H9 (cell line): ENCODE results near the gene ACP1. TPM values are rescaled to one million over a fixed set of nuclear protein-coding genes. Genes with fewer than 3 reads are reported as not detected.

Experiments
- DNase-seq: peaks from one replicate; pipeline ENCODE4 v3.0.0-alpha.2; 2017
- H2AFZ ChIP-seq: one replicate; pipeline ENCODE4 v1.6.1; 2013; ENCODE audit warnings: mild to moderate bottlenecking, low read length, control low read depth, moderate library complexity
- H2AK5ac ChIP-seq: 2 replicates; pipeline ENCODE4 v1.6.1; 2013; ENCODE audit warnings: low read length, control low read depth, mixed read lengths; ENCODE audit not compliant: insufficient read length
- H2BK120ac ChIP-seq: one replicate; pipeline ENCODE4 v1.6.1; 2013; ENCODE audit warnings: low read depth, mild to moderate bottlenecking, low read length, control low read depth, inconsistent platforms; ENCODE audit not compliant: poor library complexity, severe bottlenecking
- H2BK12ac ChIP-seq: 2 replicates; pipeline ENCODE4 v1.6.1; 2013; ENCODE audit warnings: low read length, control low read depth, mixed read lengths, low read depth; ENCODE audit not compliant: insufficient read length
- H2BK15ac ChIP-seq: 2 replicates; pipeline ENCODE4 v1.6.1; 2013; ENCODE audit warnings: low read depth, low read length, control low read depth
- H2BK20ac ChIP-seq: one replicate; pipeline ENCODE4 v1.6.1; 2013; ENCODE audit warnings: low read depth, mild to moderate bottlenecking, low read length, control low read depth, inconsistent platforms; ENCODE audit not compliant: poor library complexity, severe bottlenecking
- H2BK5ac ChIP-seq: 2 replicates; pipeline ENCODE4 v1.6.1; 2013; ENCODE audit warnings: low read length, control low read depth, mixed read lengths; ENCODE audit not compliant: insufficient read length
- H3K14ac ChIP-seq: 2 replicates; pipeline ENCODE4 v1.6.1; 2013; ENCODE audit warnings: low read length, control low read depth; ENCODE audit not compliant: insufficient read depth
- H3K18ac ChIP-seq: 2 replicates; pipeline ENCODE4 v1.6.1; 2013; ENCODE audit warnings: low read depth, mild to moderate bottlenecking, mixed read lengths, low read length, control low read depth; ENCODE audit not compliant: insufficient read length
- H3K23ac ChIP-seq: 2 replicates; pipeline ENCODE4 v1.6.1; 2013; ENCODE audit warnings: low read length, control low read depth, mixed read lengths, low read depth; ENCODE audit not compliant: insufficient read length
- H3K23me2 ChIP-seq: 2 replicates; pipeline ENCODE4 v1.6.1; 2013; ENCODE audit warnings: low read depth, mild to moderate bottlenecking, mixed read lengths, low read length, control low read depth; ENCODE audit not compliant: insufficient read length, poor library complexity, severe bottlenecking
- H3K27ac ChIP-seq: 2 replicates; pipeline ENCODE4 v1.5.1; 2013; ENCODE audit warnings: low read length, control low read depth, mixed read lengths, low read depth; ENCODE audit not compliant: insufficient read length
- H3K27me3 ChIP-seq: 2 replicates; pipeline ENCODE4 v1.6.1; 2013; ENCODE audit warnings: low read length, control low read depth, inconsistent platforms; ENCODE audit not compliant: insufficient read depth
- H3K4ac ChIP-seq: 2 replicates; pipeline ENCODE4 v1.6.1; 2013; ENCODE audit warnings: low read depth, mild to moderate bottlenecking, control low read depth, inconsistent platforms, low read length, moderate library complexity
- H3K4me1 ChIP-seq: 2 replicates; pipeline ENCODE4 v1.6.1; 2013; ENCODE audit warnings: low read length, control low read depth, inconsistent platforms; ENCODE audit not compliant: insufficient read depth
- H3K4me2 ChIP-seq: 2 replicates; pipeline ENCODE4 v1.6.1; 2013; ENCODE audit warnings: low read length, control low read depth, mixed read lengths; ENCODE audit not compliant: insufficient read length, insufficient read depth
- H3K56ac ChIP-seq: 2 replicates; pipeline ENCODE4 v1.6.1; 2013; ENCODE audit warnings: low read depth, mild to moderate bottlenecking, mixed read lengths, low read length, control low read depth; ENCODE audit not compliant: insufficient read length
- H3K79me1 ChIP-seq: 2 replicates; pipeline ENCODE4 v1.6.1; 2013; ENCODE audit warnings: low read depth, mild to moderate bottlenecking, moderate library complexity, low read length, control low read depth, inconsistent platforms; ENCODE audit not compliant: insufficient read depth, poor library complexity, severe bottlenecking
- H3K79me2 ChIP-seq: 2 replicates; pipeline ENCODE4 v1.6.1; 2013; ENCODE audit warnings: low read length, control low read depth, inconsistent platforms; ENCODE audit not compliant: insufficient read depth
- H3K9ac ChIP-seq: 2 replicates; pipeline ENCODE4 v1.6.1; 2013; ENCODE audit warnings: low read length, control low read depth, mixed read lengths; ENCODE audit not compliant: insufficient read length; ENCODE audit errors: extremely low read depth
- H3K9me3 ChIP-seq: one replicate; pipeline ENCODE4 v1.6.1; 2013; ENCODE audit warnings: low read depth, low read length, inconsistent platforms; ENCODE audit not compliant: control insufficient read depth
- H3T11ph ChIP-seq: one replicate; pipeline ENCODE4 v1.6.1; 2013; ENCODE audit warnings: mild to moderate bottlenecking, low read length, control low read depth, inconsistent platforms
- H4K20me1 ChIP-seq: one replicate; pipeline ENCODE4 v1.6.1; 2013; ENCODE audit not compliant: control insufficient read depth, insufficient read length, insufficient read depth
- H4K5ac ChIP-seq: 2 replicates; pipeline ENCODE4 v1.6.1; 2013; ENCODE audit warnings: low read depth, mild to moderate bottlenecking, mixed read lengths, low read length, control low read depth; ENCODE audit not compliant: insufficient read length
- H4K8ac ChIP-seq: replicated peaks from 2 replicates; pipeline ENCODE4 v1.6.1; 2013; ENCODE audit warnings: low read length, control low read depth, mixed read lengths, low read depth; ENCODE audit not compliant: insufficient read length
- H4K91ac ChIP-seq: 2 replicates; pipeline ENCODE4 v1.6.1; 2013; ENCODE audit warnings: low read depth, mild to moderate bottlenecking, moderate library complexity, mixed read lengths, low read length, control low read depth; ENCODE audit not compliant: insufficient read length
- H3K27ac Mint-ChIP-seq, 3 experiments: 2 replicates in 2 of 3; 3 replicates in 1 of 3; pipeline ENCODE4 v1.8.0; 2020 to 2021; ENCODE audit warnings: mixed read lengths in 3 of 3, mild to moderate bottlenecking in 1 of 3, moderate library complexity in 1 of 3
- H3K27me3 Mint-ChIP-seq: 2 replicates; pipeline ENCODE4 v1.8.0; 2021; ENCODE audit warnings: low read depth, mild to moderate bottlenecking, moderate library complexity, mixed read lengths
- H3K36me3 Mint-ChIP-seq, 3 experiments: 2 replicates in 2 of 3; 3 replicates in 1 of 3; pipeline ENCODE4 v1.8.0; 2020 to 2021; ENCODE audit warnings: low read depth in 3 of 3, mixed read lengths in 3 of 3; ENCODE audit not compliant: insufficient read depth in 1 of 3
- H3K4me1 Mint-ChIP-seq, 2 experiments: 2 replicates each; pipeline ENCODE4 v1.8.0; 2020; ENCODE audit warnings: mixed read lengths in 2 of 2
- H3K4me3 Mint-ChIP-seq, 2 experiments: 2 replicates in 1 of 2; 3 replicates in 1 of 2; pipeline ENCODE4 v1.8.0; 2020 to 2021; ENCODE audit warnings: mild to moderate bottlenecking in 2 of 2, mixed read lengths in 2 of 2, moderate library complexity in 1 of 2
- H3K9me3 Mint-ChIP-seq, 2 experiments: 2 replicates in 1 of 2; 3 replicates in 1 of 2; pipeline ENCODE4 v1.8.0; 2020; ENCODE audit warnings: mild to moderate bottlenecking in 2 of 2, mixed read lengths in 2 of 2, moderate library complexity in 1 of 2
- CTCF ChIP-seq: fragments of 200-600 bp; sonication (generic); conservative IDR thresholded peaks from 3 replicates; pipeline ENCODE4 v1.8.0; 2021; ENCODE audit warnings: antibody characterized with exemption, mild to moderate bottlenecking
- WGBS: extraction: QIAGEN DNeasy Blood & Tissue Kit; methylation state at CpG from one replicate; pipeline ENCODE4 v1.1.7; 2013; ENCODE audit warnings: missing lambda C conversion rate, low lambda C conversion rate, mixed read lengths; ENCODE audit not compliant: insufficient read length; ENCODE audit errors: extremely low coverage; 5-methylcytosine and 5-hydroxymethylcytosine counted together
- total RNA-seq: library from RNA; stranded (reverse); gene quantifications from 2 replicates; pipeline ENCODE4 v1.2.1, GENCODE V29; 2021

The ACP1 gene
- total RNA-seq, 1 experiment from 2014 or later = 143 TPM

GRCh38 chr2:279956-280649, 15.4 kb downstream of the ACP1 start:
- Histone ChIP-seq H3K4me2 (no peak overlapping the region), H2BK12ac (no peak overlapping the region), H3K9ac (no peak overlapping the region), H2BK5ac (no peak overlapping the region), H3K79me1 (peaks cover 7% of the 10 kb centered on the region), H3K23me2 (no peaks in the 10 kb centered on the region), H2BK120ac (no peak overlapping the region), H4K8ac (no peak overlapping the region), H2AK5ac (no peak overlapping the region), H3K23ac (no peak overlapping the region), H3K14ac (no peak overlapping the region), H2AFZ (no peak overlapping the region), H3K9me3 (no peaks in the 10 kb centered on the region), H2BK20ac (no peak overlapping the region), H2BK15ac (no peak overlapping the region), H3K27me3 (no peaks in the 10 kb centered on the region), H3K79me2 (peaks cover 2% of the 10 kb centered on the region; the same call in 1 of the 2 replicates), H3K4ac (no peak overlapping the region), H3K56ac (no peak overlapping the region), H4K91ac (no peak overlapping the region), H3K27ac (no peak overlapping the region), H4K5ac (no peak overlapping the region), H3T11ph (no peak overlapping the region), H4K20me1 (no peaks in the 10 kb centered on the region), H3K18ac (no peak overlapping the region), H3K4me1 (peaks cover 9% of the 10 kb centered on the region)
- no CpG with 5 or more reads among the region's 4 CpGs for WGBS
- Mint-ChIP-seq H3K9me3 (no peaks in the 10 kb centered on the region), H3K27ac (no peak overlapping the region), H3K4me3 (no peak overlapping the region), H3K27me3 (peaks cover 10% of the 10 kb centered on the region), H3K36me3 (peaks cover 36 to 60% (median 60%) of the 10 kb centered on the region in 3 experiments), H3K4me1 (peaks cover 20 to 21% of the 10 kb centered on the region in 2 experiments)
- DNase-seq = no peak
- no peak for TF ChIP-seq CTCF
